ENCODE measurements around the gene WTAP.

GRCh38 chr6:159689001-159689400 lies 38.3 kb upstream of the WTAP start:
- TF ChIP-seq CTCF (IDR thresholded peaks at IDR 0.05; ENCODE audit: low read length) (no peak), EZH2 (optimal IDR thresholded peaks at IDR 0.05; ENCODE audit: low read depth, low read length) (no peak)
